Body of pancreas (tissue), 4 donors: Measurements from ENCODE around the gene RPS15A.

Source experiments
- CTCF ChIP-seq, 7 experiments: fragments of 450-650 bp in 4 of 7; fragments of 200-600 bp in 3 of 7; sonication (generic) in 3 of 7; IDR thresholded peaks; one replicate each; pipeline ENCODE4 v1.5.1; 2016 to 2019; ENCODE audit warnings: antibody characterized with exemption in 7 of 7
- POLR2A ChIP-seq, 3 donors: fragments of 450-650 bp; IDR thresholded peaks; one replicate each; pipeline ENCODE4 v1.6.1; 2016; ENCODE audit warnings: antibody characterized with exemption in 3 of 3, mild to moderate bottlenecking in 2 of 3

DNA sequence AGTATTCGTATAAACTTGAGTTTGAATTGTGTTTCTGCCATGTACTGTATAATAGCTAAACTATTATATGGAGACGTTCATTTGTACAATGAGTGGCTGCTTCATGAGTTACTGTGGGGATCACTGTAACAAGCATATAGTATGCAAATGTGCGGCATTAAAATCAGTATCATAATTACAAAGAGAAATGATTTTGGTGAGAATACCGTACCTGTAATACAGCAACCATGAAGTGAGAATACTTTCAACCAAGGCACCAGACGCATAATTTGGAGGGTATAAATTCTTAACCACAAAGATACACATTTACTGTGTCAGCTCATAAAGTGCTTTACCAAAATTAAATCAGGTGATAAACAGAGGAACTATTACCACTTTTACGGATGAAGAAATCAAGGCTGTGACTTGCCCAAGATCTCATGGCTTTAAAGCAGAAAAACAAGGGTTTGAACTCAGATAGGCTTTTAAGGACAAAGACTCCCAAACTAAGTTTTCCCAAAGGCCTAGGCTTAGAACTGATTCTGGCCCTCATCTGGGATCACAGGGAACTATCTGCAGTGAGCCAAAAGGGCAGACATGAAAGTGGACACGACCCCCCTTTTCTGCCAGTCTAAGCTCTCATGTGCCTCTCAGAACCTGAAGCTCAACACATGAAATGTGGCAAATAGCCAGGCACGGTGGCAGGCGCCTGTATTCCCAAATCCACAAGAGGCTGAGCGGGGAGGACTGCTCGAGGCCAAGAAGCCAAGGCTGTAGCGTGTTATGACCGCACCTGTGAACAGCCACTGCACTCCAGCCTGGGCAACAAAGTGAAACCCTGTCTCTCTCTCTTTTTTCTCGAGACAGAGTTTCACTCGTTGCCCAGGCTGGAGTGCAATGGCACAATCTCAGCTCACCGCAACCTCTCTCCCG is 6.4 kb downstream of the RPS15A start:
- TF ChIP-seq CTCF (IDR thresholded peaks at IDR 0.05), result no peak
- no peak for TF ChIP-seq POLR2A (IDR thresholded peaks at IDR 0.05)
